Rectal smooth muscle tissue (tissue), 1 donor: ENCODE data around the gene MACROD2.
"Not testable (repeated sequence)": the region's sequence is repeated elsewhere in the genome, so short reads cannot be mapped to it uniquely, and the experiment has no call there.

Source experiments
- H3K27ac ChIP-seq: one replicate; pipeline ENCODE4 v1.7.0; 2013; ENCODE audit warnings: low read depth, low read length, inconsistent platforms
- H3K27me3 ChIP-seq: one replicate; pipeline ENCODE4 v1.7.0; 2013; ENCODE audit warnings: low read length; ENCODE audit not compliant: control insufficient read depth, insufficient read depth
- H3K36me3 ChIP-seq: one replicate; pipeline ENCODE4 v1.7.0; 2013; ENCODE audit warnings: low read length; ENCODE audit not compliant: control insufficient read depth, insufficient read depth
- H3K4me1 ChIP-seq: one replicate; pipeline ENCODE4 v1.7.0; 2013; ENCODE audit warnings: low read length; ENCODE audit not compliant: control insufficient read depth, insufficient read depth
- H3K4me3 ChIP-seq: one replicate; pipeline ENCODE4 v1.7.0; 2013; ENCODE audit warnings: low read length
- H3K9ac ChIP-seq: one replicate; pipeline ENCODE4 v1.7.0; 2013; ENCODE audit warnings: low read length

The MACROD2 gene

GRCh38 chr20:15012566-15012965 is 1017.2 kb downstream of the MACROD2 start:
- no peaks in the 10 kb centered on the region for H3K27me3 ChIP-seq

GRCh38 chr20:15016875-15017274 is 1021.6 kb downstream of the MACROD2 start:
- H3K36me3 ChIP-seq, H3K4me1 ChIP-seq: not testable (repeated sequence)

More at GRCh38 chr20:15012566-15012965, 1017.2 kb downstream of the MACROD2 start:
- Histone ChIP-seq H3K4me3 (no peak overlapping the region), H3K36me3 (no peaks in the 10 kb centered on the region), H3K9ac (no peak overlapping the region), H3K27ac (no peak overlapping the region), H3K4me1 (no peaks in the 10 kb centered on the region)

GRCh38 chr20:15018966-15019365 is 1023.6 kb downstream of the MACROD2 start:
- H3K4me1 ChIP-seq: no peaks in the 10 kb centered on the region
- H3K27ac ChIP-seq: no peak overlapping the region
- H3K27me3 ChIP-seq: no peaks in the 10 kb centered on the region
- H3K36me3 ChIP-seq: no peaks in the 10 kb centered on the region
- H3K9ac ChIP-seq: no peak overlapping the region
- no peak overlapping the region for H3K4me3 ChIP-seq

More at GRCh38 chr20:15016875-15017274, 1021.6 kb downstream of the MACROD2 start:
- not testable (repeated sequence) for H3K27me3 ChIP-seq, H3K9ac ChIP-seq, H3K27ac ChIP-seq, H3K4me3 ChIP-seq

- no peaks in the 10 kb centered on the region for H3K4me1 ChIP-seq
Measured at GRCh38 chr20:15020845-15021244, 1025.5 kb downstream of the MACROD2 start.

GRCh38 chr20:15022921-15023320 is 1027.6 kb downstream of the MACROD2 start:
- H3K4me1 ChIP-seq: no peaks in the 10 kb centered on the region

More at GRCh38 chr20:15020845-15021244, 1025.5 kb downstream of the MACROD2 start:
- no peak overlapping the region for H3K9ac ChIP-seq
- H3K27me3 ChIP-seq: no peaks in the 10 kb centered on the region
- H3K27ac ChIP-seq: no peak overlapping the region
- no peaks in the 10 kb centered on the region for H3K36me3 ChIP-seq
- H3K4me3 ChIP-seq: no peak overlapping the region

GRCh38 chr20:15026759-15027158 is 1031.4 kb downstream of the MACROD2 start:
- Histone ChIP-seq H3K27ac (no peak overlapping the region), H3K36me3 (no peaks in the 10 kb centered on the region), H3K4me1 (no peaks in the 10 kb centered on the region), H3K9ac (no peak overlapping the region), H3K4me3 (no peak overlapping the region), H3K27me3 (no peaks in the 10 kb centered on the region)

More at GRCh38 chr20:15022921-15023320, 1027.6 kb downstream of the MACROD2 start:
- Histone ChIP-seq H3K9ac (no peak overlapping the region), H3K27me3 (no peaks in the 10 kb centered on the region), H3K27ac (no peak overlapping the region), H3K4me3 (no peak overlapping the region), H3K36me3 (no peaks in the 10 kb centered on the region)

GRCh38 chr20:15030826-15031225 is 1035.5 kb downstream of the MACROD2 start:
- no peaks in the 10 kb centered on the region for H3K4me1 ChIP-seq
- no peak overlapping the region for H3K4me3 ChIP-seq
- no peak overlapping the region for H3K27ac ChIP-seq
- H3K36me3 ChIP-seq: no peaks in the 10 kb centered on the region
- no peaks in the 10 kb centered on the region for H3K27me3 ChIP-seq
- no peak overlapping the region for H3K9ac ChIP-seq

- Histone ChIP-seq H3K27ac (no peak overlapping the region), H3K36me3 (no peaks in the 10 kb centered on the region), H3K9ac (no peak overlapping the region), H3K4me3 (no peak overlapping the region), H3K27me3 (no peaks in the 10 kb centered on the region), H3K4me1 (no peaks in the 10 kb centered on the region)
Measured at GRCh38 chr20:15031546-15032351, 1036.4 kb downstream of the MACROD2 start.

- Histone ChIP-seq H3K4me1 (no peaks in the 10 kb centered on the region), H3K4me3 (no peak overlapping the region), H3K27ac (no peak overlapping the region), H3K9ac (no peak overlapping the region), H3K36me3 (no peaks in the 10 kb centered on the region), H3K27me3 (no peaks in the 10 kb centered on the region)
Measured at GRCh38 chr20:15032352-15032622, 1037.0 kb downstream of the MACROD2 start.

GRCh38 chr20:15033269-15033668 is 1038.0 kb downstream of the MACROD2 start:
- H3K36me3 ChIP-seq: no peaks in the 10 kb centered on the region
- no peaks in the 10 kb centered on the region for H3K27me3 ChIP-seq
- H3K27ac ChIP-seq: no peak overlapping the region

GRCh38 chr20:15033891-15034290 is 1038.6 kb downstream of the MACROD2 start:
- Histone ChIP-seq H3K4me3 (no peak overlapping the region), H3K27ac (no peak overlapping the region), H3K27me3 (no peaks in the 10 kb centered on the region), H3K36me3 (no peaks in the 10 kb centered on the region), H3K9ac (no peak overlapping the region), H3K4me1 (no peaks in the 10 kb centered on the region)

More at GRCh38 chr20:15033269-15033668, 1038.0 kb downstream of the MACROD2 start:
- Histone ChIP-seq H3K4me3 (no peak overlapping the region), H3K9ac (no peak overlapping the region), H3K4me1 (no peaks in the 10 kb centered on the region)

- no peaks in the 10 kb centered on the region for H3K4me1 ChIP-seq
- H3K27ac ChIP-seq: no peak overlapping the region
- H3K4me3 ChIP-seq: no peak overlapping the region
- H3K36me3 ChIP-seq: no peaks in the 10 kb centered on the region
- H3K27me3 ChIP-seq: no peaks in the 10 kb centered on the region
- H3K9ac ChIP-seq: no peak overlapping the region
Measured at GRCh38 chr20:15036948-15037347, 1041.6 kb downstream of the MACROD2 start.

- Histone ChIP-seq H3K9ac (no peak overlapping the region), H3K27me3 (no peaks in the 10 kb centered on the region), H3K36me3 (no peaks in the 10 kb centered on the region), H3K27ac (no peak overlapping the region), H3K4me3 (no peak overlapping the region), H3K4me1 (no peaks in the 10 kb centered on the region)
Measured at GRCh38 chr20:15039088-15039752, 1043.9 kb downstream of the MACROD2 start.
